Type B pancreatic cell (in vitro differentiated cells): ENCODE results near the gene EDIL3. TPM values are rescaled to one million over a fixed set of nuclear protein-coding genes. Genes with fewer than 3 reads are reported as not detected.

Experiments used
- DNase-seq: peaks from one replicate; pipeline ENCODE4 v3.0.0; 2021; ENCODE audit warnings: mixed read lengths; ENCODE audit not compliant: unreplicated experiment; ENCODE audit errors: extremely low spot score
- H3K27ac Mint-ChIP-seq: 2 replicates; pipeline ENCODE4 v1.8.0; 2021; ENCODE audit warnings: mild to moderate bottlenecking, mixed read lengths
- H3K27me3 Mint-ChIP-seq: 2 replicates; pipeline ENCODE4 v1.8.0; 2021; ENCODE audit warnings: mixed read lengths
- H3K36me3 Mint-ChIP-seq: 2 replicates; pipeline ENCODE4 v1.8.0; 2021; ENCODE audit warnings: mixed read lengths
- H3K4me1 Mint-ChIP-seq: one replicate; pipeline ENCODE4 v1.8.0; 2021; ENCODE audit warnings: mixed read lengths; ENCODE audit not compliant: unreplicated experiment
- H3K4me3 Mint-ChIP-seq: 2 replicates; pipeline ENCODE4 v1.8.0; 2021; ENCODE audit warnings: mild to moderate bottlenecking, mixed read lengths
- H3K9me3 Mint-ChIP-seq: 2 replicates; pipeline ENCODE4 v1.8.0; 2021; ENCODE audit warnings: mixed read lengths
- CTCF ChIP-seq: fragments of 200-600 bp; sonication (generic); conservative IDR thresholded peaks from 2 replicates; pipeline ENCODE4 v1.5.0; 2021; ENCODE audit warnings: antibody characterized with exemption, mild to moderate bottlenecking
- long read RNA-seq: library from polyadenylated mRNA; unstranded; transcript quantifications from one replicate; pipeline ENCODE4 v2.0.0, GENCODE V29; 2020
- total RNA-seq: library from RNA; stranded (reverse); gene quantifications from 2 replicates; pipeline ENCODE4 v1.2.1, GENCODE V29; 2021; ENCODE audit warnings: low replicate concordance

The EDIL3 gene
- total RNA-seq: 15.4 and 19.1 TPM in 2 replicates
- long read RNA-seq, full-length matches to known transcripts: 6 of 19 reads
- long read RNA-seq, partial matches to known transcripts: 0 of 19 reads
- long read RNA-seq, other reads (novel, unspliced or antisense): 13 of 19 reads

- H3K4me1 Mint-ChIP-seq: peaks cover 16% of the 10 kb centered on the region
- H3K27me3 Mint-ChIP-seq: peaks cover 46% of the 10 kb centered on the region
Observed at GRCh38 chr5:84384604-84385575, at the start of gene EDIL3. Gene EDIL3, minus strand, starts transcription at chr5:84384880. Its CDS starts 506 bp downstream, at chr5:84384374.

GRCh38 chr5:84433461-84433860, 48.8 kb upstream of the EDIL3 start:
- Mint-ChIP-seq H3K27ac (no peak overlapping the region), H3K4me1 (peaks cover 4% of the 10 kb centered on the region), H3K9me3 (no peaks in the 10 kb centered on the region), H3K4me3 (no peak overlapping the region), H3K36me3 (no peaks in the 10 kb centered on the region), H3K27me3 (no peaks in the 10 kb centered on the region)
- DNase-seq: no peak
- no peak for TF ChIP-seq CTCF

More at GRCh38 chr5:84384604-84385575, at the start of gene EDIL3:
- no peak for TF ChIP-seq CTCF
- Mint-ChIP-seq H3K4me3 (peak within 1 kb of the TSS; percentile 99), H3K27ac (peak within 1 kb of the TSS; percentile 92), H3K36me3 (no peaks in the 10 kb centered on the region), H3K9me3 (no peaks in the 10 kb centered on the region)
- peak; percentile 74 for DNase-seq

- TF ChIP-seq CTCF: no peak
- Mint-ChIP-seq H3K9me3 (peaks cover 4% of the 10 kb centered on the region), H3K27me3 (no peaks in the 10 kb centered on the region), H3K4me1 (peaks cover 2% of the 10 kb centered on the region), H3K27ac (no peak overlapping the region), H3K36me3 (no peaks in the 10 kb centered on the region), H3K4me3 (no peak overlapping the region)
- no peak for DNase-seq
Observed at GRCh38 chr5:84430863-84431663, 46.4 kb upstream of the EDIL3 start.

- H3K4me3 Mint-ChIP-seq: no peak overlapping the region
- peaks cover 4% of the 10 kb centered on the region for H3K9me3 Mint-ChIP-seq
- H3K27ac Mint-ChIP-seq: no peak overlapping the region
Observed at GRCh38 chr5:84430079-84430478, 45.4 kb upstream of the EDIL3 start.

More at GRCh38 chr5:84430079-84430478, 45.4 kb upstream of the EDIL3 start:
- Mint-ChIP-seq H3K4me1 (no peaks in the 10 kb centered on the region), H3K36me3 (no peaks in the 10 kb centered on the region), H3K27me3 (no peaks in the 10 kb centered on the region)
- no peak for DNase-seq
- TF ChIP-seq CTCF: no peak
